ENCODE data around the gene NYNRIN. TPM values are rescaled to one million over a fixed set of nuclear protein-coding genes. Genes with fewer than 3 reads are reported as not detected.

Gene NYNRIN
- total RNA-seq, 1 donor from 2014 or later: 9.5 TPM

DNA sequence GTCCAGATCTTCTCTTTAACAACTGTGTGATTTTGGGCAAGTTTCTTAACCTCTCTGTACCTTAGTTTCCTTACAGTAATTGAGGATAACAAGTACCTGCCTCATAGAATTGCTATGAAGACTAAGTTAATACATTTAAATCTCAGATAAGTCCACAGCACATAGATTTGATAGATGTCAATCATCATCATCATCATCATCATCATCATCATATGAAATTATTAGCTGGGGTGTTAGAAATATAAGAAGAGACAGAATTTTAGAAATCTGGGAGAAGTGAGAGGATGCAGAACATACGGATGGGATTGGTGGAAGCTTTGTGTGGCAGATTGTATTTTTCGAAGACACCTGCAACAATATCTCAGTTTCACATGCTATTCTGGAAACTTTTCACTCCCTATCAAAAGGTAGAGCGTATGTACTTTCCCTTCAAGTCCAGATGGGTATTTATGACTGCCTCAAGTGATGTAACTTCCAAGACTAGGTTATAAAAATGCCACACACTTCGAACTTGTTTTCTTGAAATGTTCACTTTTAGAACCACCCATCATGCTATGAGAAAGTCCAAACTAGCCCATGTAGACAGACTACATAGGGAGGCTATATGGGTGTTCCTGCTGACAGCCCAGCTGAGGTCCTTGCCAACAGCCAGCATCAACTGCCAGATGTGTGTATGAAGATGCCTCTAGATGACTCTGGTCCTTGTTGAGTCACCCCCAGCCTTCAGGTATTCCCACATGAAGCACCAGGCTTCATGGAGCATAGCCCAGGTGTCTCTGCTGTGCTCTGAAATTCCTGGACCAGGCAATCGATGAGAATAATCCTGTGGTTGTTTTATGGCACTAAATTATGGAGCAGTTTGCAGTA, 64.4 kb downstream of the NYNRIN start:
- ATAC-seq (no peak), DNase-seq (ENCODE audit: missing footprints) (no peak)
- intact Hi-C loops (cut with DNase I): no loop called here

DNA sequence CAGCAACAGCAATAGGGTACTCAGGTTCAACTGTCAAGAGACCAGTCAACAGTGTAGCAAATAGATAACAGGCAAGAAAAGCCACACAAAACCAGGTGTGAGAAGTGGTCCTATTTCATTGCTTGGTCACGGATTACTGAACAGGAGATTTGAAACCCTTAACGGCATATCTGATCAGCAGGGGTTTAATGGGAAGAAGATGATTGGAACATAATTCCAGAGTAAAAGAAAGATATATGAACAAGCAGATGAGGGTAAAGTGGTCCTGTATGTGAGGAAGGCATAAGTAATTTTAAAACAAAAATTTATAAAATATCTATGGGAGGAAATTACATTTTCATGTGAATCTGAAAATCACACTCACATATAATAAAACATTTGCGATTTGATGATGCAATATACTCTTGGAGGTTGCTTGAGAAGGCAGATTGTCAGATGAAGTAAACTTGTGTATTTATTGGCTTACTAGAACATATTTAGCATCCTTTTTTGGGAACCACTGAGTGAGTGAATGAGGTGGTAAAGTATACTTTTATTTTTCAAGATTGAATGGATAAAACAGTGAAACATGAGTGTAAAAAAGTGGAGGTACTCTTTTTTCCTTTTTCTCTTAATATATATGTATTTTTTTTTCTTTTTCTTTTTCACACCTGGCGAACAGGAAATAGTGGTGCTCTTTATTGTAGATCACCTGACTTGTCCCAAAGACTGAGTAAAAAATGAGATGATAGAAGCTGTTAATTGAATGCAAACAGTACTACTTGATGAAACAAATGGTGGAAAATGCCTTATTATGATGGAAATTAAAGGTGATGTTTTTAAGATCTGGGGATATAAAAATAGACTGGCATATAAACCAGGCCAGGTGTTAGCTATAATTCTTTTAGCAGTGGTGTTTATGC, 65.3 kb downstream of the NYNRIN start:
- DNase-seq (ENCODE audit: missing footprints): no peak
- no peak for ATAC-seq
- intact Hi-C loops (cut with DNase I): no loop called here

- ATAC-seq: no peak
- intact Hi-C loops (cut with DNase I): no loop called here
- no peak for DNase-seq (ENCODE audit: missing footprints)
Observed at GRCh38 chr14:24465368-24465767, 66.6 kb downstream of the NYNRIN start.

GRCh38 chr14:24465805-24466204, 67.0 kb downstream of the NYNRIN start:
- no peak for DNase-seq (ENCODE audit: missing footprints)
- ATAC-seq: no peak
- intact Hi-C loops (cut with DNase I): no loop called here

Other genes with a start within 250 kb of the NYNRIN start
- 30.5 TPM for gene IRF9, start 237.7 kb upstream of the NYNRIN start, total RNA-seq
- gene REC8, start 226.9 kb upstream of the NYNRIN start, total RNA-seq: 2.4 TPM
- gene IPO4, start 210.2 kb upstream of the NYNRIN start, total RNA-seq: 10.5 TPM
- gene TM9SF1, start 203.6 kb upstream of the NYNRIN start, total RNA-seq: 23.2 TPM
- 0.43 TPM for gene TSSK4, start 193.3 kb upstream of the NYNRIN start, total RNA-seq
- 28.5 TPM for gene CHMP4A, start 185.5 kb upstream of the NYNRIN start, total RNA-seq
- 17.0 TPM for gene MDP1, start 182.9 kb upstream of the NYNRIN start, total RNA-seq
- 218 TPM for gene NEDD8, start 166.6 kb upstream of the NYNRIN start, total RNA-seq
- 29.1 TPM for gene GMPR2, start 166.1 kb upstream of the NYNRIN start, total RNA-seq
- gene TINF2, start 156.4 kb upstream of the NYNRIN start, total RNA-seq: 33.0 TPM
- gene TGM1, start 135.8 kb upstream of the NYNRIN start, total RNA-seq: 1.1 TPM
- gene RABGGTA, start 127.4 kb upstream of the NYNRIN start, total RNA-seq: 21.5 TPM
- gene DHRS1, start 99.2 kb upstream of the NYNRIN start, total RNA-seq: 8.3 TPM
- gene NOP9, start 99.2 kb upstream of the NYNRIN start, total RNA-seq: 23.0 TPM
- 4.3 TPM for gene CIDEB, start 91.0 kb upstream of the NYNRIN start, total RNA-seq
- 0.57 TPM for gene LTB4R2, start 88.9 kb upstream of the NYNRIN start, total RNA-seq
- 2.1 TPM for gene LTB4R, start 87.5 kb upstream of the NYNRIN start, total RNA-seq
- gene ADCY4, start 63.9 kb upstream of the NYNRIN start, total RNA-seq: 27.3 TPM
- 4.2 TPM for gene RIPK3, start 59.0 kb upstream of the NYNRIN start, total RNA-seq
- 28.4 TPM for gene NFATC4, start 30.8 kb upstream of the NYNRIN start, total RNA-seq
- gene CBLN3, start 30.7 kb downstream of the NYNRIN start, total RNA-seq: 1.1 TPM
- 23.3 TPM for gene KHNYN, start 31.0 kb downstream of the NYNRIN start, total RNA-seq
- gene SDR39U1, start 43.8 kb downstream of the NYNRIN start, total RNA-seq: 76.6 TPM
- gene CMA1, start 109.3 kb downstream of the NYNRIN start, total RNA-seq: 1.3 TPM
- 2.6 TPM for gene CTSG, start 177.2 kb downstream of the NYNRIN start, total RNA-seq
- gene GZMH, start 210.7 kb downstream of the NYNRIN start, total RNA-seq: 1.2 TPM
- gene GZMB, start 235.2 kb downstream of the NYNRIN start, total RNA-seq: 1.8 TPM

Data from Right ventricle myocardium inferior (tissue), 1 donor.